Smooth muscle cell (in vitro differentiated cells): ENCODE data around the gene RASGRP3. TPM values are rescaled to one million over a fixed set of nuclear protein-coding genes. Genes with fewer than 3 reads are reported as not detected.

Experiments used
- DNase-seq: peaks from one replicate; lab custom pipeline; 2025; ENCODE audit not compliant: unreplicated experiment; lab: John Stamatoyannopoulos, UW
- H2AFZ ChIP-seq: fragments of 200-600 bp; sonication (generic); 2 replicates; pipeline ENCODE4 v1.6.0; 2016; ENCODE audit warnings: antibody characterized with exemption, low read depth, mild to moderate bottlenecking
- H3F3A ChIP-seq: fragments of 200-600 bp; sonication (generic); 2 replicates; pipeline ENCODE4 v1.6.0; 2017; ENCODE audit warnings: antibody characterized with exemption, low read depth
- H3K27ac ChIP-seq: fragments of 200-600 bp; sonication (generic); 2 replicates; pipeline ENCODE4 v1.5.1; 2016; ENCODE audit warnings: low read depth, mild to moderate bottlenecking
- H3K27me3 ChIP-seq: fragments of 200-600 bp; sonication (generic); 2 replicates; pipeline ENCODE4 v1.6.1; 2016; ENCODE audit warnings: low read depth, mild to moderate bottlenecking
- H3K36me3 ChIP-seq: fragments of 200-600 bp; sonication (generic); 2 replicates; pipeline ENCODE4 v1.5.1; 2016; ENCODE audit warnings: low read depth
- H3K4me1 ChIP-seq: fragments of 200-600 bp; sonication (generic); 2 replicates; pipeline ENCODE4 v1.5.1; 2016; ENCODE audit warnings: low read depth
- H3K4me2 ChIP-seq: fragments of 200-600 bp; sonication (generic); 2 replicates; pipeline ENCODE4 v1.6.0; 2016; ENCODE audit warnings: mild to moderate bottlenecking
- H3K4me3 ChIP-seq: fragments of 200-600 bp; sonication (generic); 2 replicates; pipeline ENCODE4 v1.5.1; 2016; ENCODE audit warnings: mild to moderate bottlenecking
- H3K79me2 ChIP-seq: fragments of 200-600 bp; sonication (generic); 2 replicates; pipeline ENCODE4 v1.6.0; 2016; ENCODE audit warnings: low read depth, mild to moderate bottlenecking
- H3K9ac ChIP-seq: fragments of 200-600 bp; sonication (generic); 2 replicates; pipeline ENCODE4 v1.6.0; 2016; ENCODE audit warnings: low read depth
- H3K9me3 ChIP-seq: fragments of 200-600 bp; sonication (generic); replicated peaks from 2 replicates; pipeline ENCODE4 v1.5.1; 2016; ENCODE audit warnings: low read depth
- H4K20me1 ChIP-seq: fragments of 200-600 bp; sonication (generic); 2 replicates; pipeline ENCODE4 v1.6.0; 2016; ENCODE audit warnings: low read depth
- WGBS: methylation state at CpG from one replicate; pipeline ENCODE4 v1.1.7; 2016; ENCODE audit warnings: low lambda C conversion rate; 5-methylcytosine and 5-hydroxymethylcytosine counted together
- polyA plus RNA-seq: library from polyadenylated mRNA; unstranded; fragments of >200 nt; fragmentation: Nextera tagmentation; extraction: Ambion mirVana; gene quantifications from 2 replicates; pipeline ENCODE4 v1.2.1, GENCODE V29; 2016
- total RNA-seq: library from RNA; depleted of rRNA; stranded (reverse); fragments of >200 nt; gene quantifications from 2 replicates; pipeline ENCODE4 v1.2.3, GENCODE V29; 2014
- TF ChIP-seq, protein P1 (sequence below): fragments of 200-600 bp; sonication (generic); IDR thresholded peaks from 2 replicates; pipeline ENCODE4 v1.5.1; 2017; ENCODE audit warnings: borderline replicate concordance, mild to moderate bottlenecking, antibody characterized with exemption; ENCODE audit not compliant: insufficient read depth, poor library complexity, severe bottlenecking

RASGRP3 gene
- total and polyA plus RNA-seq, 2 experiments from 2014 or later = 0.10 to 0.31 TPM

DNA sequence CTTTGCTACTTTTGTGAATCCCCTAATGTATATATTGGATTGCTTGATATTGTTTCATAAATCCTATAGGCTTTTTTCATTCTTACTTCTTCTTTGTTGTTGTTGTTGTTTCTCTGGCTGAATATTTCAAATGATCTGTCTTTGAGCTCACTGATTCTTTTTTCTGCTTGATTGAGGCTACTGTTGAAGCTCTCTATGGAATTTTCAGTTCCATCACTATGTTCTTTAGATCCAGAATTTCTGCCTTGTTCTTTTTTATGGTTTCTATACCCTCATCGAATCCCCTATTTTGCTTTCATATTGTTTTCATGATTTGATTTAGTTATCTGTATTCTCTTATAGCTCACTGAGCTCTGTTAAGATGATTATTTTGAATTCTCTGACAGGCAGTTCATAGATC, 24.6 kb upstream of the RASGRP3 start:
- WGBS = 84% methylated on average over 1 of the region's 1 CpG
- Histone ChIP-seq H4K20me1 (no peaks in the 10 kb centered on the region), H3K27me3 (no peaks in the 10 kb centered on the region)

DNA sequence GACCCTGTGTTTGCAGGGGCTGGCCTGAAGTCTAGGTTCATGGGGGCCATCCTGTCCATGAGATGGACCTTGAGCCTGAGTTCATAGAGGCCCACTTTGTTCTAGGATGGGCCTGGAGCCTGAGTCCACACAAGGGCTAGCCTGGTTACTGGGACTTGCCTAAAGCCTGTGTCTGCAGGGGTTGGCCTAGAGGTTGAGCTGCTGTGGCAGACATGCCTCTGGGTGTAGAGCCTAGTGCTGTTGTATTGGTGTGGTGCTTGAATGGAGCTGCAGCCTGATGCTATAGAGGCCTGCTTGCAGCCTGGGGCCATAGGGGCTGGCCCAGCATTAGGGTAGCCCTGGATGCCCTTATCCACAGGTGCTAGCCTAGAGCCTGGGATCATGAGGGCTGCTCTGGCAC, 23.9 kb upstream of the RASGRP3 start:
- H3K4me2 ChIP-seq = no peak overlapping the region
- TF ChIP-seq, protein P1, sequence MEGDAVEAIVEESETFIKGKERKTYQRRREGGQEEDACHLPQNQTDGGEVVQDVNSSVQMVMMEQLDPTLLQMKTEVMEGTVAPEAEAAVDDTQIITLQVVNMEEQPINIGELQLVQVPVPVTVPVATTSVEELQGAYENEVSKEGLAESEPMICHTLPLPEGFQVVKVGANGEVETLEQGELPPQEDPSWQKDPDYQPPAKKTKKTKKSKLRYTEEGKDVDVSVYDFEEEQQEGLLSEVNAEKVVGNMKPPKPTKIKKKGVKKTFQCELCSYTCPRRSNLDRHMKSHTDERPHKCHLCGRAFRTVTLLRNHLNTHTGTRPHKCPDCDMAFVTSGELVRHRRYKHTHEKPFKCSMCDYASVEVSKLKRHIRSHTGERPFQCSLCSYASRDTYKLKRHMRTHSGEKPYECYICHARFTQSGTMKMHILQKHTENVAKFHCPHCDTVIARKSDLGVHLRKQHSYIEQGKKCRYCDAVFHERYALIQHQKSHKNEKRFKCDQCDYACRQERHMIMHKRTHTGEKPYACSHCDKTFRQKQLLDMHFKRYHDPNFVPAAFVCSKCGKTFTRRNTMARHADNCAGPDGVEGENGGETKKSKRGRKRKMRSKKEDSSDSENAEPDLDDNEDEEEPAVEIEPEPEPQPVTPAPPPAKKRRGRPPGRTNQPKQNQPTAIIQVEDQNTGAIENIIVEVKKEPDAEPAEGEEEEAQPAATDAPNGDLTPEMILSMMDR = no peak
- no peaks in the 10 kb centered on the region for H3K27me3 ChIP-seq
- H4K20me1 ChIP-seq = no peaks in the 10 kb centered on the region
- no peaks in the 10 kb centered on the region for H3K36me3 ChIP-seq
- H3F3A ChIP-seq = no peaks in the 10 kb centered on the region
- no peak for DNase-seq
- no peak overlapping the region for H2AFZ ChIP-seq
- H3K9ac ChIP-seq = no peak overlapping the region
- no peaks in the 10 kb centered on the region for H3K4me1 ChIP-seq
- H3K27ac ChIP-seq = no peak overlapping the region
- no peaks in the 10 kb centered on the region for H3K79me2 ChIP-seq
- no peak overlapping the region for H3K4me3 ChIP-seq
- H3K9me3 ChIP-seq = no peaks in the 10 kb centered on the region

More for the DNA sequence above, 24.6 kb upstream of the RASGRP3 start:
- no peaks in the 10 kb centered on the region for H3K36me3 ChIP-seq
- no peak overlapping the region for H3K9ac ChIP-seq
- no peak overlapping the region for H2AFZ ChIP-seq
- no peaks in the 10 kb centered on the region for H3K4me1 ChIP-seq
- no peak overlapping the region for H3K4me2 ChIP-seq
- no peaks in the 10 kb centered on the region for H3K9me3 ChIP-seq
- no peak overlapping the region for H3K4me3 ChIP-seq
- H3K27ac ChIP-seq = no peak overlapping the region
- DNase-seq = no peak
- no peaks in the 10 kb centered on the region for H3K79me2 ChIP-seq
- no peaks in the 10 kb centered on the region for H3F3A ChIP-seq
- TF ChIP-seq, protein P1 = no peak

DNA sequence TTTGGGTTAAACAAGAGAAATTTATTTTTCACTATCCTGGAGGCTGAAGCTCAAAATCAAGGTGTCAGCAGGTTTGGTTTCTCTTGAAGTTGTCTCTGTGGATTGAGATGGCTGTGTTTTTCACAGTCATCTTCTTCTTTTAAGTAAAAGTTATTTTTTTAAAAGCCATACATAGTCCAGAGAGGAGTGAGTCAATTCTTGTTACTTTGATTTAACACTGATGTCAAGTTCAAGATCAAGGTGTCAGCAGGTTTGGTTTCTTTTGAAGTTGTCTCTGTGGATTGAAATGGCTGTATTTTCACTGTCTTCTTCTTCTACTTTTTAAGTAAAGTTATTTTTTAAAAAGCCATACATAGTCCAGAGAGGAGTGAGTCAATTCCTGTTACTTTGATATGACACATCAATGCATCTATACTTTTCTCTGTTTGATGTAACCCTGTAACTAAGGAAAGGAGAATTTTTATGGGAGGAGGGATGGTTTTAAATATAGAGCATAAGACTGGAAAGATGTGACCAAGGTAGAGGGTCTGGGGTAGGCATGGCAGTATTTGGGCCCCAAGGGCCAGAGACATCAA, 22.5 kb upstream of the RASGRP3 start:
- TF ChIP-seq, protein P1 = no peak
- Histone ChIP-seq H2AFZ (no peak overlapping the region), H3K4me3 (no peak overlapping the region), H4K20me1 (no peaks in the 10 kb centered on the region), H3K27ac (no peak overlapping the region), H3K79me2 (no peaks in the 10 kb centered on the region), H3K36me3 (no peaks in the 10 kb centered on the region), H3K9ac (no peak overlapping the region), H3K9me3 (no peaks in the 10 kb centered on the region), H3K4me2 (no peak overlapping the region), H3F3A (no peaks in the 10 kb centered on the region), H3K27me3 (no peaks in the 10 kb centered on the region), H3K4me1 (no peaks in the 10 kb centered on the region)
- DNase-seq = no peak

DNA sequence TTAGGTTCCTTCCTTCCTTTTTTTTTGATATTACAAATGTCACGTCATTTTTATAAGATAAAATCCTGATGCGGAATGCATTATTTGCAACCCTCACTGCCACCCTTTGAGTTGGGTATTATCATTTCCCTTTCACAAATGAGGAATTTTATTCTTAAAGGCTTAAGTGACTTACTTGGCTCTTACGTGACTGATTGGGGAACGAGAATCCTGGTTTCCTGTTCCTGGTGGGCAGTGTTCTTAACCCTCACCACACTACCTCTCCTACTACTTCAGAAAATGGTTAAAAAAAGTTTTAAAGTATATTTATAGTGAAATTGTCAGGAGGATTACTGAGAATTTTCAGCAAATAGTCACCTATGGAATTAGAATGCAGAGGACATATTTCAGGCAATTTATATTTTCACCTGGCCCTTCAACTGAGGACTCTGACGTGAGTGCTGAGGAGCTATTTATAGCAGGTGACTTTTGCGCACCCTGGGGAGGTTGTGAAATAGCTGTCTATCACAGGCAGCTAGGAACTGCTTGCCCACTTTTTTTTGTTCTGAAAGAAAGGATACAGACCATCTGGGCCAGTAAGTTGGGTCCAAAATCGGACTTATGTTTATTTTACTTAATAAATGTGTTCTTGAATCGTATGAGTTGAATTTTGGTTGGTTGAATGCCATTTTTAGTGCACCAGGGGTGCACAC, 18.7 kb upstream of the RASGRP3 start:
- H3K9me3 ChIP-seq = no peaks in the 10 kb centered on the region
- no peak overlapping the region for H2AFZ ChIP-seq
- no peak overlapping the region for H3K4me2 ChIP-seq
- no peak overlapping the region for H3K27ac ChIP-seq
- H3K36me3 ChIP-seq = no peaks in the 10 kb centered on the region
- H4K20me1 ChIP-seq = no peaks in the 10 kb centered on the region
- WGBS = 75% methylated on average over 8 of the region's 8 CpGs
- no peaks in the 10 kb centered on the region for H3K4me1 ChIP-seq
- no peak overlapping the region for H3K4me3 ChIP-seq
- no peaks in the 10 kb centered on the region for H3K27me3 ChIP-seq
- no peaks in the 10 kb centered on the region for H3F3A ChIP-seq
- TF ChIP-seq, protein P1 = no peak
- H3K79me2 ChIP-seq = no peaks in the 10 kb centered on the region
- DNase-seq = no peak
- no peak overlapping the region for H3K9ac ChIP-seq
